ENCODE measurements around the gene RNF180.

- TF ChIP-seq YY1 (IDR thresholded peaks at IDR 0.05), result no peak
- no peak for TF ChIP-seq TAF1 (conservative IDR thresholded peaks at IDR 0.05)
- no peak for TF ChIP-seq EGR1 (IDR thresholded peaks at IDR 0.05; ENCODE audit: low read depth in 2 of 2)
- no peak for TF ChIP-seq CTCF (IDR thresholded peaks at IDR 0.05; ENCODE audit: low read depth, low read length, missing input control)
- TF ChIP-seq SP1 (IDR thresholded peaks at IDR 0.05), result no peak
- TF ChIP-seq GABPA (IDR thresholded peaks at IDR 0.05 in 1 of 2, conservative IDR thresholded peaks at IDR 0.05 in 1 of 2), result no peak
- TF ChIP-seq MAX (IDR thresholded peaks at IDR 0.05), result no peak
- no peak for TF ChIP-seq RAD21 (IDR thresholded peaks at IDR 0.05)
- no peak for TF ChIP-seq JUND (IDR thresholded peaks at IDR 0.05)
- TF ChIP-seq, protein P1, sequence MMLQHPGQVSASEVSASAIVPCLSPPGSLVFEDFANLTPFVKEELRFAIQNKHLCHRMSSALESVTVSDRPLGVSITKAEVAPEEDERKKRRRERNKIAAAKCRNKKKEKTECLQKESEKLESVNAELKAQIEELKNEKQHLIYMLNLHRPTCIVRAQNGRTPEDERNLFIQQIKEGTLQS (IDR thresholded peaks at IDR 0.05), result no peak
- TF ChIP-seq REST (IDR thresholded peaks at IDR 0.05), result no peak
- no peak for TF ChIP-seq NR2F2 (IDR thresholded peaks at IDR 0.05)
- TF ChIP-seq RXRA (IDR thresholded peaks at IDR 0.05), result no peak
Observed at GRCh38 chr5:64199425-64199824, 33.8 kb downstream of the RNF180 start.

Measured in liver (tissue), 3 donors.